CD4-positive, alpha-beta T cell treated with Interleukin-21 for 1 hour (primary cell): ENCODE measurements around the gene DDA1.
"Not testable (repeated sequence)": the region's sequence is repeated elsewhere in the genome, so short reads cannot be mapped to it uniquely, and the experiment has no call there.

Source experiments
- DNase-seq: peaks from one replicate; pipeline ENCODE4 v3.0.0-alpha.2; 2020

Gene DDA1

DNA sequence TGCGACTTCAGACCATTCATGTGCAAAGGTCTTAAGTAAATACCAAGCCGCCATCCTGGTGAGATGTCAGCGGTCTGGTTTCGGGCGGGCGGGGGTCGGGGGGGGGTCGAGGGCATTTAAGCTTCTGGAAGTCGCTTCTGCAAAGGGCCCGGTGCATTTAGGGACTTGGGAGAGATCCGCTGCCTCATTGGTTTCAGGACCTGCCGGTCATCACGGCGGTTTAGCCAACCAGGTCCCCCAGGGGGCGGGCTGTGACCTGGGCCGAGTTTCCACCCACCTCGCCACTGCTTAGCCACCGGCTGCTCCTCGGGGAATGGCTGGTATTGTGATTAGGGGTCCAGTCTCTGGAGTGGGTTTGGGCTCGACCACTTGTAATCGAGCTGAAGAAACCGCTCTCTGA is 19.9 kb upstream of the DDA1 start:
- peak; percentile 37 for DNase-seq

DNA sequence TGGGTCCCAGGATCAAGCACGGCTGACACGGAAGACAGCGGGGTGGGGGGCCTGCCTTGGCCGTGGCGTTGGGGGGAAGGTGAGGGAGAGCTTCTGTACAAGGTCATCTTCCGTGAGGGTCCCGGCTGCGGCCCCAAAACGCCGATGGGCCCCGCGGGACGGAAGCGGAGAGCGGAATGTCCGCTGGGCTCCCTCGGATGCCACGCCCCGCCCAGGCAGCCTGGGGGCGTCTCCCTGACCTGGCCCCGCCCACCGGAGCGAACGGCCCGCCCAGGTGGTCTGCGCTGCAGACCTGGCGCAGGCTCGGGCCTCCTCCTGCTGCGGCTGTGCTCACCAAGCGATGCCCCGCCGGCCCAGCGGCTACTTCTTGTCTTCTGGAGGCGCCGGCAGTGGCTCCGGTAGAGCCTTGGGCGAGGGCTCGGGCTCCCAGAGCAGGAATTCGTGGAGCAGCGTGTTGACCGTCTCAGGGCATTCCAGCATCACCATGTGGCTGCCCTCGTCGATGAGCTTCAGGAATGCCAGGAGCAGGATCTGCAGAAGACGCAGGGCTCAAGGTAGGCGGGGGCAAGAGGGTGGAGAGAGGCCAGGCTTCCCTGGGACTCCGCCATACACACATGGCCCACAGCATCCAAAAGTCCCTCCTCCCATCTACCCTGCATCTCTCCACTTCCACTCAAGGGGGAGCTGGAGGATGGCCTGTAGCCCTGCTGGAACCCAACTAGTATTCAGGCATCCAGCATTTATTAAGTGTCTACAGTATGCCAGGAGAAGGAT is 16.9 kb upstream of the DDA1 start:
- DNase-seq, result peak; percentile 87

GRCh38 chr19:17293605-17294004 is 15.8 kb upstream of the DDA1 start:
- DNase-seq, result no peak

DNA sequence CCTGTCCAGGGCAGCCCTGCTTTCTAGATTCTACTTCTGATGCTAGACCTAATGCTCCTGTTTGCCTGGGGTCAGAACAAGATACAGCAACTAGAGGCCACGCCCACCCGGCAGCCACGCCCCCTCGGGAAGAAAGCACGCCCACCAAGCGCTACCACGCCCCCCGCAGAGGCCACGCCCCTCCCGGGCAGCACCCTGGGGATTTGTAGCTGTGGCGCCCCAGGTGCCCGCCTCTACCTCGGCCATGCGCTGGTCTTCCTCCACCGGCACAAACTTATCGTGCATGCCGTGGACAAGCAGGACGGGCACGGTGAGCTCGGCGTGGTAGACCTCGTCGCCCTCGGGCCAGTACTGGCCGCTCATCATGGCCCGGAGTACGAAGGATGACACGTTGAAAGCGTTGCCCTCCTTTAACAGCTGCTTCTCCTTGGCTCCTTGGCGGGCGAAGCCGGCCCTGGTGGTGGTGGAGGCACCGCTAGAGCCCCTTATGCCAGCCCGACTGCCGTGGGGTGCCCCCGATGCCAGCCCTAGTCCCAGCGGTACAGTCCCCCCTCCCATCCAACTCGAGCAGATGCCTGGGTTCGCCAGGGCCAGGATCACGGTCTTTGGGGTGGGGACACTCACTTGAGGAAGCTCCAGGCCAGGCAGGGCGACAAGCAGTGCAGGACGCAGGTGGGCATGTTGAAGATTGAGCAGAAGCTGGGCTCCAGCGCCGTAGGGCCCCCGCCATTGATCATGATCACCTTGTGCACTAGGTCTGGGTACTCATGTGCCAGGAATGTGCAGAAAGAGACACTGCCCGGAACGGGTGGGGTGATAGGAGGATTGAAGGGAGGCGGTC is 15.1 kb upstream of the DDA1 start:
- peak; percentile 58 for DNase-seq

DNA sequence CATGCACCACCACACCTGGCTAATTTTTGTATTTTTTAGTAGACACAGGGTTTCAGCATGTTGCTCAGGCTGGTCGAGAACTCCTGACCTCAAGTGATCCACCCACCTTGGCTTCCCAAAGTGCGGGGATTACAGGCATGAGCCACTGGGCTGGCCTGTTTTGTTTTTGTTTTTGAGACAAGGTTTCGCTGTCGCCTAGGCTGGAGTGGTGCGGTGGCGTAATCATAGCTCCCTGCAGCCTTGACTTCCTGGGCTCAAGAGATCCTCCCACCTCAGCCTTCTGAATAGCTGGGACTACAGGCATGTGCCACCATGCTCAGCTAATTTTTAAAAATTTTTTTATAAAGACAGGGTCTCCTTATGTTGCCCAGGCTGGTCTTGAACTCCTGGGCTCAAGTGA is 13.8 kb upstream of the DDA1 start:
- DNase-seq, result not testable (repeated sequence)

DNA sequence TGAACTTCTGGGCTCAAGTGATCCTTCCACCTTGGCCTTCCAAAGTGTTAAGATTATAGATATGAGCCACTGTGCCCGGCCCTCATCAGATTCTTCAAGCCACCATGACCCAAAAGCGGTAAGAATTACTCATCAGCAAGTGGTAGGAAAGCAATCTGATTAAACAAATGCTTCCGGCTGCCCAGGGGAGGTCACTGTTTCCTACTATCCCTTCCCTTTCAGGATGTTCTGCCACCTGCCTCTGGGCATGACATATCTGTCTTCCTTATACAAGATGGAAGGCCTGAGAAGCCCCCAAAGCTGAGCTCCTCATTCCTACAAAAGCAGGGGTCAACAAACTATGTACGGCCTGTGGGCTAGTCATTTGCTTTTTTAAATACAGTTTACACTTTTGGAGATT is 13.1 kb upstream of the DDA1 start:
- no peak for DNase-seq

GRCh38 chr19:17296976-17297375 is 12.4 kb upstream of the DDA1 start:
- DNase-seq, result no peak

- no peak for DNase-seq
Observed at GRCh38 chr19:17300992-17301619, 8.3 kb upstream of the DDA1 start.

DNA sequence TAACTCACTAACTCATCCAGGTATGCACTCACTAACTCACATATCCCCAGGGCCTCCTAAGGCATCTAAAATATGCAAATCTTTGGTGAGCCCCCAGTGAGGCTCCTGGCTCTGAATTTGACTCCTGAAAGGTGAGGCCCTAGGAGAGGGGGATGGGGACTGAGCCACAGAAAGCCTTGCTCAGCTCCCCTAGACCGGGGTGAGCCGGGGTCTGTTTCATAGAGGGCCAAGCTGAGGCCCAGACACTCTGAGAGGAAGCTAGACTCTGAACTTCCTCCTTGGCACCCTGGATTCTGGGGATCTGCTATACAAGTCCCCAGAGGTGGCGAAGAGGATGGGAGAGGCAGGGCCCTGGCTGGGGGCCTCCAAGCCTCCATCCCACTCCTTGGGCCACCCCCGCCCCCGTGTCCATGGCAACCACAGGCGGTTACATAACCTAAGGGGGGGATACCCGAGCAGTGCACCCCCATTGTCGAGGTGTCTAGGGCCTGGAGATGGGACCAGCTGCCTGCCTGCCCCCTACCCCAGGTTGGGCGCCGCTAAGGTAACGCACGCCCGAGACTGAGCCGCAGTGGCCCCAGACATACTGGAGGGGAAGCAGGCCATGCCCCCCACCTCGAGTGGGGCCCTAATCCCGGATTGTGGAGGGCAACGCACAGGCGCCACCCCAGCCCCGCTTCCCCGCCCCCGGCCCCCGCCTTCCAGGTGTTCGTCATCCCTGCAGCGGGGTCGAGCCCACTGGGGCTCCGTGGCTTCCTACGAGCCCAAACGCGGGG is 6.8 kb upstream of the DDA1 start:
- peak; percentile 29 for DNase-seq

DNA sequence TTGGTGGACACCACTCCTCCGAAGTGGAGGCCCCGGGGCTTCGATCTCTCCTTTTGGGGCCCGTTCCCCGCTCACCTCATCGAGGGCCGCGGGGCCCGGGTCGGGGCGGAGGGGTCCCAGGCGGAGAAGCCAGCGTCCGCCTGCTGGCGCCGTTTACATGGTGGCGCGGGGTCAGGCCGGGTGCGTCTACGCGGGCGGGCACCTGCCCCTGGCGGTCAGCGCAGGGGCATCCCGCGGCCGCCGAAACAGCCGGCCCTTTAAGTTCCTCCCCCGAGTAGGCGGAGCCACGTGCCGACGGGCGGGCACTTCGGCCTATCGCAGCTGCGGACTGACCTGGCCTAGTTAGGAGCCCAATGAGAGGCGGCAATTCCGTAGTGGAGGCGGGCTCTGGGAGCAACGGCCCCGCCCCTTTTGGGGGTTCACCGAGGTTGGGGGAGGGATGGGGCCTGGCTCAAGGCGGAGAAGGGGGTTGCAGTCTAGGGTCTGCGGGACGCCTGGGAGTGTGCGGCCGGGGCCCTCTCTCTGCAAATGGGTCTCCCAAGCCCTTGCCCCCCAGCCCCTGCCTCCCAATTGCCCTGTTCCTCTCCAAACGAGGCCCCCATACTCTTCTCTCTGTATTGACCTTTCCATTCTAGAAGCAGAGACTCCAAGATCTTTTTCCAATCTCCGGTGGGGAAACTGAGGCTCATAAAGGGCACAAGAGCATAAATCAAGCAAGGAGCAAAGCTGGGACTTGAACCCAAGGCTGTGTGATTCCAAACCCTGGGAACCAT is 6.0 kb upstream of the DDA1 start, which contains the start of gene ABHD8:
Gene ABHD8 (minus strand): TSS at position 259 of the 773 bp plus-strand sequence. CDS start 1,809 bp downstream, outside the sequence.
- DNase-seq, result peak; percentile 95

GRCh38 chr19:17303940-17304267 is 5.5 kb upstream of the DDA1 start:
- no peak for DNase-seq

- DNase-seq, result no peak
Observed at GRCh38 chr19:17304386-17305215, 4.8 kb upstream of the DDA1 start.

DNA sequence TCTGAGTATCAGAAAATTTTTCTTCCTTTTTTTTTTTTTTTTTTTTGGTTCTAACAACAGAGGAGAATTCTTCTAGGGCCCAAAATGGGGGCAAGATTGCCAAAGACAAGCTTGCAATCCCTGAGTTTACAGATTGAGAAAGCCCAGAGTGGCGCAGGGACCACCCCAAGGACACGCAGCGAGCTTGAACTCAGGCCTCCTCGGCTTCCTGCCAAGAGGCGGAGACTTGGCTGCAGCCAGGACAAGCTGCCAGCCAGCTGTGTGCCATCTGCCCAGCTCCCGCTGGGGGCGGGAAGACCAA is 4.2 kb upstream of the DDA1 start:
- DNase-seq, result no peak

- DNase-seq, result peak; percentile 99
Observed at GRCh38 chr19:17305517-17306284, 3.7 kb upstream of the DDA1 start, which contains the start of gene MRPL34. Gene MRPL34 (plus strand): TSS chr19:17305872. CDS start chr19:17305893, 21 bp downstream.

- DNase-seq, result no peak
Observed at GRCh38 chr19:17306285-17306714, 3.1 kb upstream of the DDA1 start.

DNA sequence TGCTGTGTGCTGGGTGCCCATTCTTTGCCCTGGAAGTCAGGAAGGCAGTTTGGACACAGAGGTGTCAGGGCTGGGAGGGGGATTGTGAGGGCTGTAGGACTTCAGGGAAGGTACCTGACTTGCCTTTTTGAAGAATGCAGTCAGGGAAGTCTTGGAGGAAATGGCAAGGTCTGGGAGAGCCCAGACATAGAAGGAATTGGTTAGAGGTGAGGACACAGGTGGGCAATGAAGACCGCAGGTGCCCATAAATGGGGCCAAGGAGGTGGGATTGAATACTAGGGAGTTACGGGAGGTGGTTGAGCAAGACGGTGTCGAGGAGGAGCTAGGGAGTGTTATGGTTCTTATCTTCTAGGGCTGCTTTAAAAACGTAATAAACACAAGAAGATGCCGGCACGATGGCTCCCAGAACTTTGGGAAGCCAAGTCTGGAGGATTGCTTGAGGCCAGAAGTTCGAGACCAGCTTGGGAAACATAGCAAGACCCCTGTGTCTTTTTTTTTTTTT is 1.4 kb upstream of the DDA1 start:
- DNase-seq, result no peak

GRCh38 chr19:17309965-17310461 is 650 bp downstream of the DDA1 start:
- no peak for DNase-seq

GRCh38 chr19:17311455-17312188 is 2.3 kb downstream of the DDA1 start:
- no peak for DNase-seq
